Measurements from ENCODE around the gene HRAS.

Gene HRAS

GRCh38 chr11:562046-562645 is 26.8 kb upstream of the HRAS start:
- POLR2A ChIA-PET, result interaction anchor here (0.6 to 1.5 kb wide), 2 partner anchors 14 to 26 kb away, joined by 4 to 5 read pairs; partner anchors contain the start of gene PHRF1
- TF ChIP-seq, protein P1, sequence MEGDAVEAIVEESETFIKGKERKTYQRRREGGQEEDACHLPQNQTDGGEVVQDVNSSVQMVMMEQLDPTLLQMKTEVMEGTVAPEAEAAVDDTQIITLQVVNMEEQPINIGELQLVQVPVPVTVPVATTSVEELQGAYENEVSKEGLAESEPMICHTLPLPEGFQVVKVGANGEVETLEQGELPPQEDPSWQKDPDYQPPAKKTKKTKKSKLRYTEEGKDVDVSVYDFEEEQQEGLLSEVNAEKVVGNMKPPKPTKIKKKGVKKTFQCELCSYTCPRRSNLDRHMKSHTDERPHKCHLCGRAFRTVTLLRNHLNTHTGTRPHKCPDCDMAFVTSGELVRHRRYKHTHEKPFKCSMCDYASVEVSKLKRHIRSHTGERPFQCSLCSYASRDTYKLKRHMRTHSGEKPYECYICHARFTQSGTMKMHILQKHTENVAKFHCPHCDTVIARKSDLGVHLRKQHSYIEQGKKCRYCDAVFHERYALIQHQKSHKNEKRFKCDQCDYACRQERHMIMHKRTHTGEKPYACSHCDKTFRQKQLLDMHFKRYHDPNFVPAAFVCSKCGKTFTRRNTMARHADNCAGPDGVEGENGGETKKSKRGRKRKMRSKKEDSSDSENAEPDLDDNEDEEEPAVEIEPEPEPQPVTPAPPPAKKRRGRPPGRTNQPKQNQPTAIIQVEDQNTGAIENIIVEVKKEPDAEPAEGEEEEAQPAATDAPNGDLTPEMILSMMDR (IDR thresholded peaks at IDR 0.05; ENCODE audit: insufficient read depth, low read length, missing control alignments), result no peak
- no peak for DNase-seq (ENCODE audit: low read depth, low spot score)
- CTCF ChIA-PET, result interaction anchor here (0.9 kb wide), 1 partner anchor 166 kb away, joined by 3 read pairs; no protein-coding TSS in a partner anchor
- peak overlapping the region; percentile 66 for H3K4me3 ChIP-seq (ENCODE audit: low read depth, low read length)

GRCh38 chr11:561148-562003 is 26.0 kb upstream of the HRAS start:
- TF ChIP-seq, protein P1 (IDR thresholded peaks at IDR 0.05; ENCODE audit: insufficient read depth, low read length, missing control alignments), result no peak
- no peak for DNase-seq (ENCODE audit: low read depth, low spot score)
- peak overlapping the region; percentile 66 for H3K4me3 ChIP-seq (ENCODE audit: low read depth, low read length)
- ChIA-PET CTCF (no interaction called here), POLR2A (interaction anchor here (0.6 kb wide), 1 partner anchor 14 kb away, joined by 4 read pairs; the partner anchor contains the start of gene PHRF1)

- TF ChIP-seq, protein P1 (IDR thresholded peaks at IDR 0.05; ENCODE audit: insufficient read depth, low read length, missing control alignments), result no peak
- ChIA-PET CTCF (interaction anchor here (1.2 to 1.7 kb wide), 2 partner anchors 15 to 163 kb away, joined by 4 to 5 read pairs; partner anchors contain the start of gene PHRF1), POLR2A (no interaction called here)
- DNase-seq (ENCODE audit: low read depth, low spot score), result no peak
- H3K4me3 ChIP-seq (ENCODE audit: low read depth, low read length), result peak within 1 kb of the TSS; percentile 66
These were observed 25.1 kb upstream of the HRAS start, which contains the start of the genes LMNTD2 and RASSF7 for GRCh38 chr11:560305-561147. Gene LMNTD2 (minus strand): TSS chr11:560738. CDS start chr11:560716, 22 bp downstream. Gene RASSF7 (plus strand): TSS chr11:560970. CDS start chr11:561769, 799 bp downstream.

GRCh38 chr11:559712-560304 is 24.4 kb upstream of the HRAS start:
- H3K4me3 ChIP-seq (ENCODE audit: low read depth, low read length), result peak overlapping the region; percentile 59
- TF ChIP-seq, protein P1 (IDR thresholded peaks at IDR 0.05; ENCODE audit: insufficient read depth, low read length, missing control alignments), result no peak
- POLR2A ChIA-PET, result no interaction called here
- CTCF ChIA-PET, result interaction anchor here (1.2 to 1.7 kb wide), 3 partner anchors 13 to 163 kb away, joined by 3 to 5 read pairs (median 4); partner anchors contain the start of gene PHRF1
- no peak for DNase-seq (ENCODE audit: low read depth, low spot score)

GRCh38 chr11:559020-559620 is 23.7 kb upstream of the HRAS start:
- POLR2A ChIA-PET, result interaction anchor here (1.1 to 1.6 kb wide), 2 partner anchors 9 to 17 kb away, joined by 4 read pairs; partner anchors contain the start of gene PHRF1
- CTCF ChIA-PET, result interaction anchor here (1.2 to 1.7 kb wide), 3 partner anchors 12 to 164 kb away, joined by 3 to 5 read pairs (median 4); partner anchors contain the start of gene PHRF1
- DNase-seq (ENCODE audit: low read depth, low spot score), result no peak

More at GRCh38 chr11:559020-559620, 23.7 kb upstream of the HRAS start:
- TF ChIP-seq, protein P1 (IDR thresholded peaks at IDR 0.05; ENCODE audit: insufficient read depth, low read length, missing control alignments), result no peak
- H3K4me3 ChIP-seq (ENCODE audit: low read depth, low read length), result no peak overlapping the region

Data from AG04449 (cell line).